Nephron (organoid): ENCODE results near the gene IL22RA2.

Source experiments
- H3K27ac Mint-ChIP-seq, 3 experiments: 2 replicates each; pipeline ENCODE4 v1.8.0; 2020; ENCODE audit warnings: mixed read lengths in 3 of 3, mild to moderate bottlenecking in 2 of 3, moderate library complexity in 1 of 3
- H3K27me3 Mint-ChIP-seq: 2 replicates; pipeline ENCODE4 v1.8.0; 2021; ENCODE audit warnings: low read depth, mild to moderate bottlenecking, moderate library complexity, mixed read lengths
- H3K36me3 Mint-ChIP-seq: 2 replicates; pipeline ENCODE4 v1.8.0; 2020; ENCODE audit warnings: low read depth, mixed read lengths
- H3K4me1 Mint-ChIP-seq: 2 replicates; pipeline ENCODE4 v1.8.0; 2020; ENCODE audit warnings: mixed read lengths
- H3K4me3 Mint-ChIP-seq, 3 experiments: 2 replicates each; pipeline ENCODE4 v1.8.0; 2020; ENCODE audit warnings: mild to moderate bottlenecking in 3 of 3, mixed read lengths in 3 of 3, moderate library complexity in 2 of 3
- H3K9me3 Mint-ChIP-seq: 2 replicates; pipeline ENCODE4 v1.8.0; 2020; ENCODE audit warnings: mixed read lengths
- CTCF ChIP-seq, 3 experiments: fragments of 200-600 bp; sonication (generic); IDR thresholded peaks; one replicate each; pipeline ENCODE4 v1.5.0; 2021; ENCODE audit warnings: antibody characterized with exemption in 3 of 3; ENCODE audit not compliant: unreplicated experiment in 3 of 3

Gene IL22RA2

GRCh38 chr6:137167702-137168377, 5.6 kb downstream of the IL22RA2 start:
- no peak for TF ChIP-seq CTCF (IDR thresholded peaks at IDR 0.05; ENCODE audit: unreplicated experiment in 3 of 3)
- no peaks in the 10 kb centered on the region for H3K27me3 Mint-ChIP-seq
- H3K9me3 Mint-ChIP-seq = peaks cover 33% of the 10 kb centered on the region
- H3K4me1 Mint-ChIP-seq = no peaks in the 10 kb centered on the region
- no peak overlapping the region for H3K4me3 Mint-ChIP-seq
- H3K27ac Mint-ChIP-seq = no peak overlapping the region
- no peaks in the 10 kb centered on the region for H3K36me3 Mint-ChIP-seq

- H3K27ac Mint-ChIP-seq = no peak overlapping the region
- H3K27me3 Mint-ChIP-seq = no peaks in the 10 kb centered on the region
- no peak overlapping the region for H3K4me3 Mint-ChIP-seq
- TF ChIP-seq CTCF (IDR thresholded peaks at IDR 0.05; ENCODE audit: unreplicated experiment in 3 of 3) = no peak
- H3K36me3 Mint-ChIP-seq = no peaks in the 10 kb centered on the region
- peaks cover 36% of the 10 kb centered on the region for H3K9me3 Mint-ChIP-seq
- no peaks in the 10 kb centered on the region for H3K4me1 Mint-ChIP-seq
These were observed 7.0 kb downstream of the IL22RA2 start for GRCh38 chr6:137166247-137167098.

- no peaks in the 10 kb centered on the region for H3K36me3 Mint-ChIP-seq
These were observed 7.8 kb downstream of the IL22RA2 start for GRCh38 chr6:137165375-137166246.

GRCh38 chr6:137163732-137164318, 9.6 kb downstream of the IL22RA2 start:
- Mint-ChIP-seq H3K4me1 (no peaks in the 10 kb centered on the region), H3K36me3 (no peaks in the 10 kb centered on the region), H3K27me3 (no peaks in the 10 kb centered on the region), H3K27ac (no peak overlapping the region), H3K9me3 (peaks cover 36% of the 10 kb centered on the region), H3K4me3 (no peak overlapping the region)
- TF ChIP-seq CTCF (IDR thresholded peaks at IDR 0.05; ENCODE audit: unreplicated experiment in 3 of 3) = no peak

More at GRCh38 chr6:137165375-137166246, 7.8 kb downstream of the IL22RA2 start:
- Mint-ChIP-seq H3K4me1 (no peaks in the 10 kb centered on the region), H3K9me3 (peaks cover 39% of the 10 kb centered on the region), H3K27me3 (no peaks in the 10 kb centered on the region), H3K27ac (no peak overlapping the region), H3K4me3 (no peak overlapping the region)
- TF ChIP-seq CTCF (IDR thresholded peaks at IDR 0.05; ENCODE audit: unreplicated experiment in 3 of 3) = no peak

GRCh38 chr6:137162692-137163306, 10.6 kb downstream of the IL22RA2 start:
- Mint-ChIP-seq H3K4me3 (no peak overlapping the region), H3K4me1 (no peaks in the 10 kb centered on the region), H3K27ac (no peak overlapping the region), H3K27me3 (no peaks in the 10 kb centered on the region), H3K9me3 (peaks cover 36% of the 10 kb centered on the region), H3K36me3 (no peaks in the 10 kb centered on the region)
- TF ChIP-seq CTCF (IDR thresholded peaks at IDR 0.05; ENCODE audit: unreplicated experiment in 3 of 3) = no peak
